Erythroblast (primary cell): Measurements from ENCODE around the gene C12orf75.

Experiments used
- GATA1 ChIP-seq: IDR thresholded peaks from 2 replicates; pipeline ENCODE4 v1.6.1; 2011; ENCODE audit warnings: low read depth, mild to moderate bottlenecking, control low read depth, low read length, moderate library complexity
- POLR2A ChIP-seq: IDR thresholded peaks from 2 replicates; pipeline ENCODE4 v1.6.1; 2011; ENCODE audit warnings: mild to moderate bottlenecking, low read length

GRCh38 chr12:105355752-105356151, 25.3 kb downstream of the C12orf75 start:
- TF ChIP-seq POLR2A (no peak), GATA1 (no peak)
